IPS-20b (cell line): ENCODE data around the gene NOTCH3.

Experiments
- H3K27ac ChIP-seq: one replicate; pipeline ENCODE4 v1.5.1; 2013; ENCODE audit warnings: low read length
- H3K27me3 ChIP-seq: 2 replicates; pipeline ENCODE4 v1.6.1; 2013; ENCODE audit warnings: mild to moderate bottlenecking, low read length, inconsistent platforms; ENCODE audit not compliant: insufficient read depth
- H3K36me3 ChIP-seq: 2 replicates; pipeline ENCODE4 v1.6.1; 2013; ENCODE audit warnings: low read depth, mild to moderate bottlenecking, inconsistent platforms, low read length, moderate library complexity; ENCODE audit not compliant: insufficient read depth
- H3K4me1 ChIP-seq: 2 replicates; pipeline ENCODE4 v1.6.1; 2013; ENCODE audit warnings: mild to moderate bottlenecking, control low read depth, inconsistent platforms, low read length, moderate library complexity; ENCODE audit not compliant: insufficient read depth
- H3K4me3 ChIP-seq: 2 replicates; pipeline ENCODE4 v1.5.1; 2013; ENCODE audit warnings: mild to moderate bottlenecking, low read length, inconsistent platforms
- H3K9ac ChIP-seq: 2 replicates; pipeline ENCODE4 v1.6.1; 2013; ENCODE audit warnings: low read depth, mild to moderate bottlenecking, inconsistent platforms, low read length, moderate library complexity
- H3K9me3 ChIP-seq: 2 replicates; pipeline ENCODE4 v1.6.1; 2013; ENCODE audit warnings: mild to moderate bottlenecking, low read depth, low read length, inconsistent platforms; ENCODE audit not compliant: insufficient read depth

NOTCH3 gene

GRCh38 chr19:15244106-15244803 is 43.5 kb upstream of the NOTCH3 start:
- no peaks in the 10 kb centered on the region for H3K9me3 ChIP-seq
- H3K4me1 ChIP-seq = no peaks in the 10 kb centered on the region
- no peak overlapping the region for H3K4me3 ChIP-seq
- no peaks in the 10 kb centered on the region for H3K27me3 ChIP-seq
- no peak overlapping the region for H3K27ac ChIP-seq
- H3K9ac ChIP-seq = no peak overlapping the region
- peaks cover 92% of the 10 kb centered on the region for H3K36me3 ChIP-seq

- Histone ChIP-seq H3K9ac (no peak overlapping the region), H3K9me3 (no peaks in the 10 kb centered on the region), H3K4me1 (no peaks in the 10 kb centered on the region), H3K27me3 (no peaks in the 10 kb centered on the region), H3K4me3 (no peak overlapping the region), H3K36me3 (peaks cover 92% of the 10 kb centered on the region), H3K27ac (no peak overlapping the region)
Observed at GRCh38 chr19:15243236-15243957, 42.6 kb upstream of the NOTCH3 start.

- Histone ChIP-seq H3K36me3 (peaks cover 90% of the 10 kb centered on the region), H3K9ac (no peak overlapping the region), H3K4me3 (no peak overlapping the region), H3K9me3 (no peaks in the 10 kb centered on the region), H3K27me3 (no peaks in the 10 kb centered on the region), H3K27ac (no peak overlapping the region), H3K4me1 (no peaks in the 10 kb centered on the region)
Observed at GRCh38 chr19:15241259-15241910, 40.6 kb upstream of the NOTCH3 start.

- Histone ChIP-seq H3K9me3 (no peaks in the 10 kb centered on the region), H3K4me1 (no peaks in the 10 kb centered on the region), H3K9ac (no peak overlapping the region), H3K36me3 (peaks cover 90% of the 10 kb centered on the region), H3K27me3 (no peaks in the 10 kb centered on the region), H3K4me3 (no peak overlapping the region), H3K27ac (no peak overlapping the region)
Observed at GRCh38 chr19:15240515-15240914, 39.7 kb upstream of the NOTCH3 start.

GRCh38 chr19:15239337-15239949 is 38.6 kb upstream of the NOTCH3 start:
- no peak overlapping the region for H3K4me3 ChIP-seq
- H3K9ac ChIP-seq = no peak overlapping the region
- no peak overlapping the region for H3K27ac ChIP-seq
- no peaks in the 10 kb centered on the region for H3K4me1 ChIP-seq
- no peaks in the 10 kb centered on the region for H3K27me3 ChIP-seq
- H3K36me3 ChIP-seq = peaks cover 82% of the 10 kb centered on the region
- no peaks in the 10 kb centered on the region for H3K9me3 ChIP-seq

- Histone ChIP-seq H3K36me3 (peaks cover 77% of the 10 kb centered on the region), H3K9ac (no peak overlapping the region), H3K27ac (no peak overlapping the region), H3K4me1 (no peaks in the 10 kb centered on the region), H3K27me3 (no peaks in the 10 kb centered on the region), H3K4me3 (no peak overlapping the region), H3K9me3 (no peaks in the 10 kb centered on the region)
Observed at GRCh38 chr19:15238639-15239155, 37.9 kb upstream of the NOTCH3 start.

- Histone ChIP-seq H3K27me3 (no peaks in the 10 kb centered on the region), H3K36me3 (peaks cover 73% of the 10 kb centered on the region), H3K4me1 (no peaks in the 10 kb centered on the region), H3K4me3 (no peak overlapping the region), H3K27ac (no peak overlapping the region), H3K9ac (no peak overlapping the region), H3K9me3 (no peaks in the 10 kb centered on the region)
Observed at GRCh38 chr19:15237759-15238638, 37.2 kb upstream of the NOTCH3 start.

GRCh38 chr19:15236886-15237285 is 36.1 kb upstream of the NOTCH3 start:
- no peak overlapping the region for H3K4me3 ChIP-seq
- H3K27ac ChIP-seq = no peak overlapping the region
- H3K4me1 ChIP-seq = no peaks in the 10 kb centered on the region
- H3K9ac ChIP-seq = no peak overlapping the region
- H3K36me3 ChIP-seq = peaks cover 64% of the 10 kb centered on the region
- no peaks in the 10 kb centered on the region for H3K27me3 ChIP-seq
- no peaks in the 10 kb centered on the region for H3K9me3 ChIP-seq

GRCh38 chr19:15235781-15236180 is 35.0 kb upstream of the NOTCH3 start:
- H3K27me3 ChIP-seq = no peaks in the 10 kb centered on the region
- H3K9me3 ChIP-seq = no peaks in the 10 kb centered on the region
- no peak overlapping the region for H3K4me3 ChIP-seq
- H3K4me1 ChIP-seq = no peaks in the 10 kb centered on the region
- H3K9ac ChIP-seq = no peak overlapping the region
- H3K36me3 ChIP-seq = peaks cover 56% of the 10 kb centered on the region
- no peak overlapping the region for H3K27ac ChIP-seq

- no peaks in the 10 kb centered on the region for H3K27me3 ChIP-seq
- H3K27ac ChIP-seq = no peak overlapping the region
- H3K36me3 ChIP-seq = peaks cover 47% of the 10 kb centered on the region
- H3K4me1 ChIP-seq = no peaks in the 10 kb centered on the region
- H3K9ac ChIP-seq = no peak overlapping the region
- H3K4me3 ChIP-seq = no peak overlapping the region
- H3K9me3 ChIP-seq = no peaks in the 10 kb centered on the region
Observed at GRCh38 chr19:15234431-15235130, 33.8 kb upstream of the NOTCH3 start.
